ENCODE data around the gene SERP2. TPM values are rescaled to one million over a fixed set of nuclear protein-coding genes. Genes with fewer than 3 reads are reported as not detected.

Gene SERP2
- total and polyA plus RNA-seq, 2 of the 8 experiments (the other 6 are each of a cell fraction or from before 2014, with no cell fraction given) = 2.0 to 2.3 TPM

DNA sequence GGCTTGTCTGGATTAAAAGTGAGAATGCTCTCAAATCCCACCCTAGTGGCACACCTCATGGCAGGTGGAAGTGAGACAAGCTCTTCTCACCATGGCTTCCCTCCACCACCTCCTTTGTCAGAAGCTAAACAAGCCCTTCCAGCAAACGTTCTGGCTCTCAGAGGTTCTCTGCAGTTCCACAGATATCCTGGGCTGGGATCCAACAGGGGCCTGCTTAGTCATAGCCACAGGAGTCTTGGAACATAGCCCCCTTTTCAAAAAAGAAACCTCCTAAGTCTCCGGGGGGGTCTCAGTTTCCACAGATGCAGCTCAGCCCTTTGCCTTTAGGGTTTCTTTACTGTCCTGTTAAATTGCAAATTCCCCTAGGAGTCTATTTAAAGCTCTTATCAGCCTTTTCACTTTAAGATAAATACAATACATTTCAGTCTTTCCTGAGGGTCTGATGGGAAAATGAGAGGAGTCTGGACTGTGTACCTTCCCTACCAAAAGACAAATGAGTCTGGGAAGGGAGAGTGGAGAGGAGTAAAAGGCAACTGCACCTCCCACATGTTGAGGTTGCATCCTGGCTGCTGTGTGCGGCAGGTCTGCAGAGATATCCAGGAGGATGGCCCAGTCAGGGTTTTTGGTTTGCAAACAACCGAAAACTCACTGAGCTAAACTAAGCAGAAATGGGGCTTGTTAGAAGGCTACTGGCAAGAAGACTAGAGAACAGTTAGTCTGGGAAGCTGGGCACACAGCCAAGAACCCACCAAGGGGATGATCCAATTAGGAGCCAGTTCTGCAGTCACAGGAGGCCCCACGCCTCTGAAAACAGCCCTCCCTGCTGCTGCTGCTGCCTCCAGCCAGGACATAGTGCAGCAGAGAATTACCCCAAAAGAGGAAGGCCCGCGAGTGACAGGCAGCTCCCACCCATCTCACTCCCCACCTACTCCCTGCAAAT lies 41.4 kb upstream of the SERP2 start:
- 82% methylated on average over 7 of the region's 7 CpGs; no CpG with 5 or more reads in 1 of the 2 experiments for WGBS, 2 experiments (ENCODE audit: extremely low coverage in 1 of 2, insufficient coverage in 1 of 2, insufficient read length in 1 of 2, insufficient replicate concordance in 2 of 2, low coverage in 1 of 2, low lambda C conversion rate in 2 of 2, missing lambda C conversion rate in 1 of 2)
- H3K79me2 ChIP-seq (ENCODE audit: control insufficient read depth in 1 of 2, insufficient read depth in 2 of 2, low read length in 2 of 2) = no peaks in the 10 kb centered on the region
- H2BK5ac ChIP-seq (ENCODE audit: low read depth, low read length) = no peak overlapping the region
- no peaks in the 10 kb centered on the region for H3K23me2 ChIP-seq (ENCODE audit: low read depth, low read length)
- no peak overlapping the region for H4K8ac ChIP-seq (ENCODE audit: extremely low read depth, insufficient read depth, low read length)
- H3K9ac ChIP-seq (replicated peaks in 1 of 4; ENCODE audit: extremely low read depth in 1 of 4, low read depth in 3 of 4, low read length in 3 of 4) = no peak overlapping the region
- H3K56ac ChIP-seq (replicated peaks; ENCODE audit: insufficient read length, low read depth, low read length) = no peak overlapping the region
- no peak overlapping the region for H2BK15ac ChIP-seq (ENCODE audit: low read length)
- no peak overlapping the region for H3K4ac ChIP-seq (replicated peaks; ENCODE audit: insufficient read length, low read depth, low read length)
- no peak overlapping the region for H2BK120ac ChIP-seq (replicated peaks; ENCODE audit: low read depth, low read length)
- no peak overlapping the region for H2BK12ac ChIP-seq (ENCODE audit: low read depth, low read length)
- no peaks in the 10 kb centered on the region for H3K27me3 ChIP-seq (replicated peaks in 1 of 4; ENCODE audit: control insufficient read depth in 3 of 4, extremely low read depth in 1 of 4, insufficient read depth in 3 of 4, low read length in 3 of 4)
- TF ChIP-seq SIX5 (IDR thresholded peaks at IDR 0.05; ENCODE audit: low read depth, low read length) (no peak), HDAC2 (IDR thresholded peaks at IDR 0.05; ENCODE audit: borderline replicate concordance in 1 of 2, low read depth in 2 of 2, low read length in 2 of 2) (no peak), NANOG (IDR thresholded peaks at IDR 0.05; ENCODE audit: insufficient read depth, low read depth, low read length, poor library complexity, severe bottlenecking) (no peak), TEAD4 (IDR thresholded peaks at IDR 0.05; ENCODE audit: low read depth, low read length) (no peak), RXRA (IDR thresholded peaks at IDR 0.05; ENCODE audit: insufficient read depth, low read depth, low read length) (no peak), GTF2F1 (IDR thresholded peaks at IDR 0.05; ENCODE audit: borderline replicate concordance, low read depth, low read length) (no peak), SP4 (IDR thresholded peaks at IDR 0.05; ENCODE audit: low read length) (no peak), ASH2L (IDR thresholded peaks at IDR 0.05; ENCODE audit: low read length) (no peak)
- TF ChIP-seq, protein P1, sequence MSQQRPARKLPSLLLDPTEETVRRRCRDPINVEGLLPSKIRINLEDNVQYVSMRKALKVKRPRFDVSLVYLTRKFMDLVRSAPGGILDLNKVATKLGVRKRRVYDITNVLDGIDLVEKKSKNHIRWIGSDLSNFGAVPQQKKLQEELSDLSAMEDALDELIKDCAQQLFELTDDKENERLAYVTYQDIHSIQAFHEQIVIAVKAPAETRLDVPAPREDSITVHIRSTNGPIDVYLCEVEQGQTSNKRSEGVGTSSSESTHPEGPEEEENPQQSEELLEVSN (IDR thresholded peaks at IDR 0.05) = no peak
- no peak overlapping the region for H3K27ac ChIP-seq (ENCODE audit: low read depth, low read length)
- no peak for DNase-seq (ENCODE audit: low read depth in 1 of 2, low spot score in 2 of 2)
- H4K5ac ChIP-seq (ENCODE audit: insufficient read length, low read depth, low read length) = no peak overlapping the region
- H3K79me1 ChIP-seq (ENCODE audit: low read depth, low read length) = no peaks in the 10 kb centered on the region
- H3K14ac ChIP-seq (ENCODE audit: insufficient read length) = no peak overlapping the region
- H3K9me3 ChIP-seq (ENCODE audit: insufficient read depth in 2 of 2, low read depth in 1 of 2, low read length in 1 of 2) = no peaks in the 10 kb centered on the region
- ChIA-PET CTCF (ENCODE audit: partially characterized antibody) (interaction anchor here (0.6 to 1.9 kb wide), 3 partner anchors 25 to 265 kb away, joined by 3 to 5 read pairs (median 3); no protein-coding TSS in a partner anchor), POLR2A (ENCODE audit: partially characterized antibody) (interaction anchor here (0.7 kb wide), 1 partner anchor 33 kb away, joined by 3 read pairs; no protein-coding TSS in a partner anchor)
- no peaks in the 10 kb centered on the region for H4K20me1 ChIP-seq (replicated peaks in 1 of 2; ENCODE audit: control insufficient read depth in 1 of 2, insufficient read depth in 2 of 2, low read length in 2 of 2)
- H2BK20ac ChIP-seq (ENCODE audit: low read length) = no peak overlapping the region; the same call in 1 of the 2 replicates
- no peak overlapping the region for H3K4me2 ChIP-seq (ENCODE audit: insufficient read depth in 1 of 2, low read depth in 2 of 2, low read length in 2 of 2)
- 0 out of 2 replicates have a peak overlapping the region, but pooled peaks have one; percentile 19 for H2AFZ ChIP-seq (ENCODE audit: low read length)
- H3K4me3 ChIP-seq (ENCODE audit: extremely low read depth in 1 of 4, insufficient read depth in 2 of 4, low read depth in 3 of 4, low read length in 4 of 4) = no peak overlapping the region
- H3K4me1 ChIP-seq (replicated peaks in 1 of 4; ENCODE audit: control insufficient read depth in 3 of 4, insufficient read depth in 4 of 4, low read length in 3 of 4) = no peaks in the 10 kb centered on the region; a peak in 2 of 7 replicates
- no peak overlapping the region for H4K91ac ChIP-seq (replicated peaks; ENCODE audit: insufficient read length, low read length)
- H3K18ac ChIP-seq (ENCODE audit: extremely low read depth, low read length) = no peak overlapping the region
- no peak overlapping the region for H3K23ac ChIP-seq (ENCODE audit: insufficient read length)
- H3K36me3 ChIP-seq (ENCODE audit: control insufficient read depth in 2 of 4, insufficient read depth in 4 of 4, low read length in 3 of 4) = no peaks in the 10 kb centered on the region
- FAIRE-seq = no peak
- H2AK5ac ChIP-seq (ENCODE audit: low read depth, low read length) = no peak overlapping the region
